Mucosa of stomach (tissue), 1 donor: Measurements from ENCODE around the gene PRUNE2.

Experiments used
- H3K27me3 ChIP-seq: one replicate; pipeline ENCODE4 v1.7.0; 2013; ENCODE audit warnings: mild to moderate bottlenecking, low read length; ENCODE audit not compliant: control insufficient read depth, insufficient read depth
- H3K36me3 ChIP-seq: one replicate; pipeline ENCODE4 v1.7.0; 2013; ENCODE audit warnings: low read length; ENCODE audit not compliant: control insufficient read depth, insufficient read depth
- H3K4me1 ChIP-seq: one replicate; pipeline ENCODE4 v1.7.0; 2013; ENCODE audit warnings: mild to moderate bottlenecking, low read length; ENCODE audit not compliant: control insufficient read depth, insufficient read depth
- H3K4me3 ChIP-seq: one replicate; pipeline ENCODE4 v1.7.0; 2013; ENCODE audit warnings: low read length
- H3K9ac ChIP-seq: one replicate; pipeline ENCODE4 v1.7.0; 2013; ENCODE audit warnings: mild to moderate bottlenecking, low read length, moderate library complexity
- H3K9me3 ChIP-seq: one replicate; pipeline ENCODE4 v1.7.0; 2013; ENCODE audit warnings: mild to moderate bottlenecking, low read length, moderate library complexity; ENCODE audit not compliant: control insufficient read depth
- donor health status: Pancreatic carcinoma.

The PRUNE2 gene

GRCh38 chr9:76572151-76572550 lies 333.8 kb downstream of the PRUNE2 start:
- Histone ChIP-seq H3K9me3 (no peaks in the 10 kb centered on the region), H3K4me3 (no peak overlapping the region), H3K4me1 (peaks cover 14% of the 10 kb centered on the region), H3K36me3 (no peaks in the 10 kb centered on the region), H3K27me3 (no peaks in the 10 kb centered on the region), H3K9ac (no peak overlapping the region)

GRCh38 chr9:76571743-76572146 lies 334.2 kb downstream of the PRUNE2 start:
- H3K9me3 ChIP-seq, result no peaks in the 10 kb centered on the region
- H3K4me3 ChIP-seq, result no peak overlapping the region
- H3K4me1 ChIP-seq, result peaks cover 14% of the 10 kb centered on the region
- no peaks in the 10 kb centered on the region for H3K27me3 ChIP-seq
- no peaks in the 10 kb centered on the region for H3K36me3 ChIP-seq
- peak overlapping the region; percentile 33 for H3K9ac ChIP-seq

- H3K36me3 ChIP-seq, result no peaks in the 10 kb centered on the region
Observed at GRCh38 chr9:76571288-76571687, 334.6 kb downstream of the PRUNE2 start.

GRCh38 chr9:76570826-76571225 lies 335.1 kb downstream of the PRUNE2 start:
- H3K9ac ChIP-seq, result no peak overlapping the region
- no peaks in the 10 kb centered on the region for H3K36me3 ChIP-seq
- H3K4me1 ChIP-seq, result peaks cover 14% of the 10 kb centered on the region
- H3K27me3 ChIP-seq, result no peaks in the 10 kb centered on the region
- no peaks in the 10 kb centered on the region for H3K9me3 ChIP-seq
- no peak overlapping the region for H3K4me3 ChIP-seq

More at GRCh38 chr9:76571288-76571687, 334.6 kb downstream of the PRUNE2 start:
- Histone ChIP-seq H3K9ac (peak overlapping the region; percentile 33), H3K4me1 (peaks cover 14% of the 10 kb centered on the region), H3K9me3 (no peaks in the 10 kb centered on the region), H3K4me3 (no peak overlapping the region), H3K27me3 (no peaks in the 10 kb centered on the region)

GRCh38 chr9:76567086-76567485 lies 338.8 kb downstream of the PRUNE2 start:
- Histone ChIP-seq H3K27me3 (no peaks in the 10 kb centered on the region), H3K9me3 (no peaks in the 10 kb centered on the region), H3K9ac (no peak overlapping the region), H3K36me3 (no peaks in the 10 kb centered on the region), H3K4me3 (no peak overlapping the region), H3K4me1 (no peaks in the 10 kb centered on the region)

- Histone ChIP-seq H3K9me3 (no peaks in the 10 kb centered on the region), H3K4me3 (no peak overlapping the region), H3K4me1 (peaks cover 14% of the 10 kb centered on the region), H3K36me3 (no peaks in the 10 kb centered on the region), H3K9ac (no peak overlapping the region), H3K27me3 (no peaks in the 10 kb centered on the region)
Observed at GRCh38 chr9:76564297-76564696, 341.6 kb downstream of the PRUNE2 start.

- Histone ChIP-seq H3K9me3 (no peaks in the 10 kb centered on the region), H3K36me3 (no peaks in the 10 kb centered on the region), H3K4me1 (peaks cover 14% of the 10 kb centered on the region)
Observed at GRCh38 chr9:76562511-76562911, 343.4 kb downstream of the PRUNE2 start.

GRCh38 chr9:76561900-76562299 lies 344.0 kb downstream of the PRUNE2 start:
- H3K4me3 ChIP-seq, result no peak overlapping the region
- no peaks in the 10 kb centered on the region for H3K36me3 ChIP-seq
- no peak overlapping the region for H3K9ac ChIP-seq
- peaks cover 14% of the 10 kb centered on the region for H3K4me1 ChIP-seq
- no peaks in the 10 kb centered on the region for H3K9me3 ChIP-seq
- H3K27me3 ChIP-seq, result no peaks in the 10 kb centered on the region

More at GRCh38 chr9:76562511-76562911, 343.4 kb downstream of the PRUNE2 start:
- Histone ChIP-seq H3K27me3 (no peaks in the 10 kb centered on the region), H3K4me3 (no peak overlapping the region), H3K9ac (no peak overlapping the region)
